ENCODE measurements around the gene NOVA1.

NOVA1 gene

GRCh38 chr14:26589925-26590324, 7.9 kb downstream of the NOVA1 start:
- no peak for DNase-seq

- DNase-seq = no peak
Measured at GRCh38 chr14:26577711-26578110, 20.1 kb downstream of the NOVA1 start.

GRCh38 chr14:26554069-26554772, 43.6 kb downstream of the NOVA1 start:
- DNase-seq = no peak

- DNase-seq = no peak
Measured at GRCh38 chr14:26549571-26549970, 48.3 kb downstream of the NOVA1 start.

- DNase-seq = no peak
Measured at GRCh38 chr14:26548406-26548805, 49.4 kb downstream of the NOVA1 start.

GRCh38 chr14:26538176-26538575, 59.7 kb downstream of the NOVA1 start:
- DNase-seq = no peak

GRCh38 chr14:26531894-26532293, 65.9 kb downstream of the NOVA1 start:
- DNase-seq = no peak

- DNase-seq = no peak
Measured at GRCh38 chr14:26528415-26529182, 69.2 kb downstream of the NOVA1 start.

- no peak for DNase-seq
Measured at GRCh38 chr14:26527095-26527494, 70.7 kb downstream of the NOVA1 start.

- DNase-seq = no peak
Measured at GRCh38 chr14:26526137-26526536, 71.7 kb downstream of the NOVA1 start.

- DNase-seq = no peak
Measured at GRCh38 chr14:26525085-26525484, 72.7 kb downstream of the NOVA1 start.

- no peak for DNase-seq
Measured at GRCh38 chr14:26522967-26523366, 74.9 kb downstream of the NOVA1 start.

GRCh38 chr14:26517771-26518170, 80.1 kb downstream of the NOVA1 start:
- DNase-seq = no peak

GRCh38 chr14:26500028-26500427, 97.8 kb downstream of the NOVA1 start:
- DNase-seq = no peak

- no peak for DNase-seq
Measured at GRCh38 chr14:26499546-26499945, 98.3 kb downstream of the NOVA1 start.

- no peak for DNase-seq
Measured at GRCh38 chr14:26486922-26487321, 110.9 kb downstream of the NOVA1 start.

- DNase-seq = no peak
Measured at GRCh38 chr14:26484562-26484961, 113.3 kb downstream of the NOVA1 start.

- no peak for DNase-seq
Measured at GRCh38 chr14:26478967-26479366, 118.9 kb downstream of the NOVA1 start.

GRCh38 chr14:26466862-26467261, 131.0 kb downstream of the NOVA1 start:
- DNase-seq = no peak

GRCh38 chr14:26463136-26463535, 134.7 kb downstream of the NOVA1 start:
- no peak for DNase-seq

- DNase-seq = no peak
Measured at GRCh38 chr14:26454105-26454504, 143.7 kb downstream of the NOVA1 start.

GRCh38 chr14:26448181-26448855, 149.5 kb downstream of the NOVA1 start:
- no peak for DNase-seq

GRCh38 chr14:26444822-26445221, 153.0 kb downstream of the NOVA1 start:
- DNase-seq = peak; percentile 33

GRCh38 chr14:26443654-26444053, 154.2 kb downstream of the NOVA1 start:
- no peak for DNase-seq

All from hematopoietic multipotent progenitor cell treated with erythropoietin and hydrocortisone succinate and interleukin-3 and kit ligand, for 6 days (in vitro differentiated cells).